ENCODE results near the gene ERCC1. TPM values are rescaled to one million over a fixed set of nuclear protein-coding genes. Genes with fewer than 3 reads are reported as not detected.

ERCC1 gene
- total and polyA plus RNA-seq, 2 of the 13 experiments (the other 11 are each of a cell fraction or from before 2014, with no cell fraction given) = 40.0 to 66.4 TPM

DNA sequence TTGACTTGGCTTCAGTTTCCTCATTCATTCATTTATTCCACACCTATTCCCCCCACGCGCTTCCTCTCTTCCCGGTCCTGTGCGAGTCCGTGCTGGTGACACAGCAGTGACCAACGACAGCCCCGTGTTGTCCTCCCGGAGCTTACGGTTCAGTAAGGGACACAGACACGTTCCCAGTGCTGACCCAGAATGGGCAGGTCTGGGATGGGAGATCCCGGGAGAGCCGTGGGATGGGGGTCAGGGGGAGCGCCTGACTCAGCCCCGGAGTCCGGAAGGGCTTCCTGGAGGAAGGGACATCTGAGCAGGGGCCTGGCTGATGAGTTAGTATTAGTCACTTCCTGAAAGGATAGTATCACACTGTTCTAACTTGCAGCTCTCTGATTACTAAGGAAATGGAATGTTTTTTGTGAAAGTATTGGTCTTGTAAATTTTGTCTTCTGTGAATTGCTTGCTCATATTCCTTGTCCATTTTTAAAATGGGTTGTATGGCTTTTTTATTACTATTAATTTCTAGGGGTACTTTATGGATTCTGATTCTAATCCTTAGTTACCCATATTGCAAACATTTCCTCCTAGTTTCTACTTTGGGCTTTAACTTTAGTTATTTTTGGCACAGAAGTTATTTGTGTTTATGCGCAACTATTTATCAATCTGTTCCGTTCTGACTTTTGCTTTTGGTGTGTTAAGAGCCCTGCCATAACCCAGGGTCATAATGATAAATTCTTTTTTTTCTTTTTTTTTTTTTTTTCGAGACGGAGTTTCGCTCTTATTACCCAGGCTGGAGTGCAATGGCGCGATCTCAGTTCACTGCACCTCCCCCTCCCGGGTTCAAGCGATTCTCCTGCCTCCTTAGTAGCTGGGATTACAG, 708 bp upstream of the ERCC1 start (continued):
- TF ChIP-seq ZNF318 (CRISPR knock-in tag; IDR thresholded peaks at IDR 0.05) (no peak), THAP11 (CRISPR knock-in tag; IDR thresholded peaks at IDR 0.05) (no peak), ZNF232 (CRISPR knock-in tag; IDR thresholded peaks at IDR 0.05; ENCODE audit: borderline replicate concordance) (no peak), RCOR2 (CRISPR knock-in tag; IDR thresholded peaks at IDR 0.05) (no peak), ZZZ3 (CRISPR knock-in tag; IDR thresholded peaks at IDR 0.05; ENCODE audit: borderline replicate concordance) (no peak), HNRNPUL1 (IDR thresholded peaks at IDR 0.05; ENCODE audit: low read depth, low read length) (no peak)
- TF ChIP-seq, protein P1, sequence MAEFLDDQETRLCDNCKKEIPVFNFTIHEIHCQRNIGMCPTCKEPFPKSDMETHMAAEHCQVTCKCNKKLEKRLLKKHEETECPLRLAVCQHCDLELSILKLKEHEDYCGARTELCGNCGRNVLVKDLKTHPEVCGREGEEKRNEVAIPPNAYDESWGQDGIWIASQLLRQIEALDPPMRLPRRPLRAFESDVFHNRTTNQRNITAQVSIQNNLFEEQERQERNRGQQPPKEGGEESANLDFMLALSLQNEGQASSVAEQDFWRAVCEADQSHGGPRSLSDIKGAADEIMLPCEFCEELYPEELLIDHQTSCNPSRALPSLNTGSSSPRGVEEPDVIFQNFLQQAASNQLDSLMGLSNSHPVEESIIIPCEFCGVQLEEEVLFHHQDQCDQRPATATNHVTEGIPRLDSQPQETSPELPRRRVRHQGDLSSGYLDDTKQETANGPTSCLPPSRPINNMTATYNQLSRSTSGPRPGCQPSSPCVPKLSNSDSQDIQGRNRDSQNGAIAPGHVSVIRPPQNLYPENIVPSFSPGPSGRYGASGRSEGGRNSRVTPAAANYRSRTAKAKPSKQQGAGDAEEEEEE (CRISPR knock-in tag; IDR thresholded peaks at IDR 0.05; ENCODE audit: borderline replicate concordance) = no peak
- TF ChIP-seq, protein P2, sequence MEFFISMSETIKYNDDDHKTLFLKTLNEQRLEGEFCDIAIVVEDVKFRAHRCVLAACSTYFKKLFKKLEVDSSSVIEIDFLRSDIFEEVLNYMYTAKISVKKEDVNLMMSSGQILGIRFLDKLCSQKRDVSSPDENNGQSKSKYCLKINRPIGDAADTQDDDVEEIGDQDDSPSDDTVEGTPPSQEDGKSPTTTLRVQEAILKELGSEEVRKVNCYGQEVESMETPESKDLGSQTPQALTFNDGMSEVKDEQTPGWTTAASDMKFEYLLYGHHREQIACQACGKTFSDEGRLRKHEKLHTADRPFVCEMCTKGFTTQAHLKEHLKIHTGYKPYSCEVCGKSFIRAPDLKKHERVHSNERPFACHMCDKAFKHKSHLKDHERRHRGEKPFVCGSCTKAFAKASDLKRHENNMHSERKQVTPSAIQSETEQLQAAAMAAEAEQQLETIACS (CRISPR knock-in tag; IDR thresholded peaks at IDR 0.05) = no peak
- TF ChIP-seq, protein P3, sequence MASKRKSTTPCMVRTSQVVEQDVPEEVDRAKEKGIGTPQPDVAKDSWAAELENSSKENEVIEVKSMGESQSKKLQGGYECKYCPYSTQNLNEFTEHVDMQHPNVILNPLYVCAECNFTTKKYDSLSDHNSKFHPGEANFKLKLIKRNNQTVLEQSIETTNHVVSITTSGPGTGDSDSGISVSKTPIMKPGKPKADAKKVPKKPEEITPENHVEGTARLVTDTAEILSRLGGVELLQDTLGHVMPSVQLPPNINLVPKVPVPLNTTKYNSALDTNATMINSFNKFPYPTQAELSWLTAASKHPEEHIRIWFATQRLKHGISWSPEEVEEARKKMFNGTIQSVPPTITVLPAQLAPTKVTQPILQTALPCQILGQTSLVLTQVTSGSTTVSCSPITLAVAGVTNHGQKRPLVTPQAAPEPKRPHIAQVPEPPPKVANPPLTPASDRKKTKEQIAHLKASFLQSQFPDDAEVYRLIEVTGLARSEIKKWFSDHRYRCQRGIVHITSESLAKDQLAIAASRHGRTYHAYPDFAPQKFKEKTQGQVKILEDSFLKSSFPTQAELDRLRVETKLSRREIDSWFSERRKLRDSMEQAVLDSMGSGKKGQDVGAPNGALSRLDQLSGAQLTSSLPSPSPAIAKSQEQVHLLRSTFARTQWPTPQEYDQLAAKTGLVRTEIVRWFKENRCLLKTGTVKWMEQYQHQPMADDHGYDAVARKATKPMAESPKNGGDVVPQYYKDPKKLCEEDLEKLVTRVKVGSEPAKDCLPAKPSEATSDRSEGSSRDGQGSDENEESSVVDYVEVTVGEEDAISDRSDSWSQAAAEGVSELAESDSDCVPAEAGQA (IDR thresholded peaks at IDR 0.05; ENCODE audit: low read depth) = no peak
- TF ChIP-seq, protein P3 (CRISPR knock-in tag; IDR thresholded peaks at IDR 0.05; ENCODE audit: borderline replicate concordance) = no peak
